ENCODE data around the gene ALK.
A peak's percentile ranks its signal among the peaks of the same experiment; 100 is the strongest.

ALK gene

DNA sequence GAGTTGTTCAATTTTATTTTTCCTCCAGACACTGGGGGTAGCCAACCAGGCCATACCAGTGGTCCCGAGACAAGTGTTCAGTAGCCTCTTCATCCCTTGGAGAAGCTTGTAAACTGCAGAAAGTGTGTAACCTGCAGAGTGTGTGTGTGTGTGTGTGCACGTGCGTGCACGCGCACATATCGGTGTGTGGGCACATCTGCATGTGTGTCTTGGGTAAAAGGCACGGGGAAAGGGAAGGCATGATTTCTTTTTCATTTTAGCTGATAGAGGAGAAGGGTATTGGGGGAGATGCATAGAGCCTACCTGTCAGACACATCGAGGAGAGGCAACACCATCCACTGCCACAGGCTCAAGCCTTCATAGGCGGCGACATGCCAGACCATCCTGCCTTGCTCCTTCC, 624.8 kb downstream of the ALK start:
- no peak for DNase-seq

DNA sequence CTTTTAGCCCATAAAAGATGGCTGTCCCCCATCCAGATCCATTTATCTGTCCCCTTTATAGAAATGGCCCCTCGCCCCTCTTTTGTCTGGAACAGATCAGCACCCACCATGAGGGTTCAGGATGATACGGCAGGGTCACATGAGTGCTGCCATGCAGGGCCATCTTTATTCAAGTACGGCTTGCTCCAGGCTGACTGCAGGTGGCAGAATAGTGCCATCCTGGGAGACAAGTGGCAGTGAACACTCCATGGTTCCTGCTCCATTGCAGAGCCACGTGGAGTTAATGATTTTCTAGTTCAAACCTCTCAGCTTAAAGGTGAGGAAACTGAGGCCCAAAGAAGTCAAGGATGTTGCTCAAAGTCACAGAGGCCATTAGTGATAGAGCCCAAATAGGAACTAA, 625.5 kb downstream of the ALK start:
- no peak for DNase-seq

DNA sequence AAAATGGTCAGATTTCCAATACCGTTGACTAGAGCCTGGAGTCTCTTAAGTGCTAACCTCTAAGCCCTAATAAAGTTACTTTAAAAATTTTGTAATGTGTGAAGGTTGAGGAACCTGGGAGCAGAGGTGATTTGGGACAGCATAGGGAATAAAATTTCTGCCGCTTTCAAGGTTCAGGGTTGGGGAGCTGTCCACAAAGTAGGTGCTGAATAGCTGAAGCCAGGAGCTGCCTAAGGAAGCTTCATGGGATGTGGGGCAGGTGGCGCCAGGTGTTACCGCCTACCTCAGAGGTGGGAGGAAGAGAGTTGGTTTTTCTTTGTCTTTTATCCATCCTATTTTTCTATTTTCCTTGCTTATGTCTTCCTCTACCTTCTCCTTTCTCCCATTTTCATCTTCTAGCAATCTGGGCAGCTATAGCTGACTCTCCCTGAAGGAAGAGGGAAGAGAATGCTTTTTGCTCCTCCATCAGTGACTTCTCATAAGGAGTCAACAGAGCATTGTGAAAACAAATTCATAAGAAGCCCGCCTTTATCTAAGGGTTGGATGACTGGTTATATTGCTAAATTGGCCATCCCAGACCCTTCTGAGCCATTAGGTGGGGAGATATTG, 627.5 kb downstream of the ALK start:
- DNase-seq: no peak

DNA sequence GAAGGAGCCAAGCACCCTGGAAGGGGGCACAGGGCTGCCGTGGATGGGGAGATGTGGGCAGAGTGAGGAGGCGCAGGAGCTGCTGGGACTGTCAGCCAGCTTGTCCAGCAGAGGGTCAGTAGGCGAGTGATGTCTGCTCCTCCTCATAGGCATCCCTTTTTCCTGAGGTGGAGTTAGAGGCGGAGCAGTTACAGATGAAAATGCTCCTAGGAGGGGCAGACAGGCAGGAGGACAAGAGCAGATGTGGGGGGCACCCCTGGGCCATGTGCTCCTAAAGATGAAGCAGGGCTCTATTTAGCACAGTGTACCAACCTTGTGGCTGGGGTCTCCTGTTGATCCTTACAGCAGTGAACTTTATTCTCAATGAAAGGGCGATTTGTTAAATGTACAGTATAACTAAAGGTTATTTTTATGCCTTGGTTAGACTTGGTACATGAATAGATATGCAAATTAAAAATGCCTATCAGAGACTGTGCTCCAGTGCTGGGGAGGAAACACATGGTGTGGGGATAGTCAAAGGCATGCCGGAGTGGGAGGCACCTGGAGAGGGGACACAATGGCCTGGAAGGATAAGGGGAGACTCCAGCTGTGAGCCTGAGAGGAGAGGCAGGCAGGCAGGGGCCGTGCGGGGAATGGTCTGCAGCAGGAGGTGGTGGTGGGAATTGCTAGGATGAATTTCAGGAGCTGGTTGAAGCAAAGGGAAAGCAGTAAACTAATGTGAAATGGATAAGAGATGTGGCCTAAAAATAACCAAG, 630.9 kb downstream of the ALK start:
- no peak for DNase-seq

DNA sequence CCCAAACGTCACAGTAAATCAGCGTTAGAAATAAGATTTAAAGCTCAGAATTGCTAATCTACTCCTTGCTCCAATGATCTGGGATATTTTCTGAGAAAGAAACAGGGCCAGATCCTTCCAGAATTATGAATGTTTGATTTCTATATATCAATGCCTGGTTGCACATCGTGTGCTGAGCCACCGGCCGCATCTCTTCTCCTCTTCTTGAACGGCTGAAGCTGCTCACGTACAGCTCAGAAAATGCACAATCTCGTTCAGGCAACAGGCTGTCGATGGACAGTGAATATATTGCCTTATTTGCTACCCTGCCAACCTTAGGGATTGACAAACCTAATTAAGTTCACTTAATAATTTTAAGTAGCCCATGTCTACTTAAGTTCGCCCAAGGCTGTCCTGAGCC, 636.7 kb downstream of the ALK start:
- DNase-seq: no peak

DNA sequence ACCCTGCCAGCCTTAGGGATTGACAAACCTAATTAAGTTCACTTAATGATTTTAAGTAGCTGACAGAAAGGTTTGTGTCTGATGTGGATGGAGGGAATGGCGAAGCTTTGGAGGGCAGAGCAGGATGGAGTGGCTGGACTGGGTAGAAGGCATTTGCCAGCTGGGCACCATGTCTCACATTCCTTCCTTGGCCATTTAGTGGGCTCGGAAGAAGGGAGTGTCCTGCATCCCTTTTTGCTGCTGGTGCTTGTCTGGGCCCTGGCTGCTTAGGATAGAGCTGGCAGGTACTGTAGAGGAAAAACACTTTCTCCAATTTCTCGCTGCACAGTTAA, 639.5 kb downstream of the ALK start:
- DNase-seq: no peak

DNA sequence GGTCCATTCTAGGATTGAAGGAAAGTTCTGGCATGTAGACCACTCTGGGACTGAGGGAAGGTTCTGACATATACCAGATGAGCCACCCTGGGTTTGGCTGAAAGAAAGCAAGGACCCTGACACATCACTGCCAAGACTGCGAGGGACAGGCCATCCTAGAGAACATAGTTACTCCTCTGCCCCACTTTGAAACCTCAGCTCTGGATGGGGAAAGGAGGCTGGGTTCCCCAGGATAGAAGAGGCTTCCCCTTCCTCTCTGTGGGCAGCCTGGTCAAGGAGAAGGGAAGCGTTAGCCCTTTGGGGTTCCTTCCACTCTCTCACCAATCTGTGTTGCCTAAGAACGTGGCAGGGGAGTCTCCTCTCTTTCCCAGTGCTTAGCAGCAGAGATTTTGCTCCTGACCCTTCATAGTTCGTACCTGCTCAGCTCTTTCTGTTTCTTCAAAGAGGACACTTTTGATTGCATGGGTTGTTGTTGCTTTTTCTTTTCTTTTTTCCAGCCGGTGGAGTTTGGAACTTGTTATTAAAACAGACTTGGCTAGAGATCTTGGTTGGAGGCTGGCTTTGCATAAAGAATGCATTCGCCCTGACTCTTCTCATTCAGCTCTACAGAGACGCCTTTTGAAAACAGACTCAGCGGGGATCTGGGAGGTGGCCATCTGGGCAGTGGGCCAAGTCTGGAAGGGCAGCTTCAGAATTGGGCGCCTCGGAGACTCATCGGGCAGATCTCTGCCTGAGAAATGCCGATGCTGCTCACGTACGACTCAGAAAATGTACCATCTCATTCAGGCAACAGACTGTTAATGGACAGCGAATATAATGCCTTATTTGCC, 640.1 kb downstream of the ALK start:
- DNase-seq: peak; percentile 93

DNA sequence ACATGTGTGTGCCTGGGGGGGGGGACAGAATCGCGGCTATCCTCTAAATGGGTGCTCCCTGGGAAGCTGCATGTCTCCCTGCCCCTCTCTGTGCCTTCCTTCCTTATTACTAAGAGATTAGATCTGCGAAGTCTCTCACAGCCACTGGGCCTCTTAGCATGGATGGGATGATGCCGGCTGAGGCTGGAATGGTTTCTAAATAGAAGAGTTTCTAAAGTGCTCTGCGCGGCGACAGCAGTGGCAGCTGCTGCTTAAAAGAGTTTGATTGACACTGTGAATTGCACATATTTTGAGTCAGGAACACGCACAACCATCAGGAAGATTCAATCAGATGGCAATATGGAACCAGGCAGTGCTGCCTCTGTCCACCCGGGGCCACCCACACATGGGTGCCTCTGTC, 642.4 kb downstream of the ALK start:
- DNase-seq: no peak

DNA sequence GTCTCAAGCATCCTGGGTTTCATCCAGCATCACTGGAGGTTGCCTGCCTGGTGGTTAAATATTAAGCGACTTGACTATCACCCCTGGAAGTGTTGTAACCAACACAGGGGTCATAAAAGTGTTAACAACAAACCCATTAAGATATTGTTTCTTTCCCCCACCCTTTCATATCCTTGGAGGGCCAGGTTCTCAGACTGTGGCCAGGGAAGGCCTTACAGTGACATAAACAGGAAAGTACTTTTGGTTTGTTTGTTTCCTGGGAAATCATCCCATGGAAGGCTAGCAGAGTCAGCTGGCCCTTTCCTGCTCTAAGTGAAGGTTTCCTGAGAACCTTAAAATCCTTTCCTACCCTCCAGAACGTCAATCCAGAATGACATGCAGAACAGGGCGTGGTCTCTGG, 645.2 kb downstream of the ALK start:
- no peak for DNase-seq

DNA sequence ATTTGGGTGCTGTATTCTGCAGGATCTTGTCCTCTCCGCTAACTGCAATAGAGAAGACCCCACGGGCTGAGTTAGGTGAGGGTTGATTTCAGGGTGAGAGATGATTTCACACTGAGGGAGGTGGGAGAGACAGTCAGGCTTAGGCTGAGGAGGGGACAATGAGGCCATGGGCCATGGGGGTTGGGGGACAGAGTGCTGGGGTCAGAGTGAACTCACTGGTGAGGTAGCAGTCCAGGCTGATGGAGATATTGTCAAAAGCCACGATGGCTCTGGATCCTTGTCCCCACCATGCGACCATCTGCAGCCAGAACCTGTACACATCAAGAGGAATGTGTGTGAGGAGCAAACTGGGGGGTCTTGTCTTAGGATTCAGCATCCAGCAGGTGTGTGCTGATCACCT, 646.2 kb downstream of the ALK start:
- DNase-seq: no peak

DNA sequence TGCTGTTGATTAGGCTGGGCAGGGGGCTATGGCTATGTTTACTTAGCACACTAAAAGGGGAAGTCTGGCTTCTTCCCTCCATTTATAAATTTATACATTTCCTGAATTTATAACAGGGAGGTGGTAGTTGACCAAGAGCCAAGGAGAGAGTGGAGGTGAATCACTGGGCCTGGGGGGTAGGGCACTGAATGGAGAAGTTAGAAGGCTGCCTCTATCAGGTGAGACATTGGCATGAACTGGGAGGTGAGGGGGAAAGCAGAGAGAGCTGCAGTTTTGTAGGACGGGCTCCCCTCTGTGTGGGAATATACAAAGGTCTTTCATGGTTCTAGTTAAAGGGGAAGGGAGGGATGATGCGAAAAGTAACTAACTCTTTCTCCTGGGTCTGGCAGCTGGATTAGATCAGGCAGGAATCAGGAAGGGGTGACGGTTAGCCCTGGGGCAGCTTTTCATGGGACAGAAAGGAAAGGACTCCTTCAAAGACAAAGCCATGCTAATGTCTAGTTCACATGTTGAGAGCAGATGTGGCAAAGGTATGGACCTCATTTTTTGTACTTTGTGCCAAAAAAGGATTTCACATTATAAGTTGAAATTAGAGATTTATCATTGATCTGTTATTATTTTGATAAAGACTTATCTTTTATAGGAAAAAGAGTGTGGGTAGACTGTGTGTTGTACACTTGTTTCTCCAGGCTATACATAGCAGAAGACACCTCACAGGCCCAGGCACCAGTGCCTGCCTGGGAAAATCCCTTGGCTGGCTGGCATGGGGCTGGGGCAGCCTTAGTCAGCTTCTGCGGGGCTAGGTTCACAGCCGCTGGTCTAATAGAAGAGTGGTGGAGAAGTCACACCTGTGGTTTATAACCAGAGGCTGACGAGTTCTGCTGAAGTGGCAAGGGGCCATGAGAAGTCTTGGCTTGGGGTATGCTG, 647.4 kb downstream of the ALK start:
- DNase-seq: no peak

DNA sequence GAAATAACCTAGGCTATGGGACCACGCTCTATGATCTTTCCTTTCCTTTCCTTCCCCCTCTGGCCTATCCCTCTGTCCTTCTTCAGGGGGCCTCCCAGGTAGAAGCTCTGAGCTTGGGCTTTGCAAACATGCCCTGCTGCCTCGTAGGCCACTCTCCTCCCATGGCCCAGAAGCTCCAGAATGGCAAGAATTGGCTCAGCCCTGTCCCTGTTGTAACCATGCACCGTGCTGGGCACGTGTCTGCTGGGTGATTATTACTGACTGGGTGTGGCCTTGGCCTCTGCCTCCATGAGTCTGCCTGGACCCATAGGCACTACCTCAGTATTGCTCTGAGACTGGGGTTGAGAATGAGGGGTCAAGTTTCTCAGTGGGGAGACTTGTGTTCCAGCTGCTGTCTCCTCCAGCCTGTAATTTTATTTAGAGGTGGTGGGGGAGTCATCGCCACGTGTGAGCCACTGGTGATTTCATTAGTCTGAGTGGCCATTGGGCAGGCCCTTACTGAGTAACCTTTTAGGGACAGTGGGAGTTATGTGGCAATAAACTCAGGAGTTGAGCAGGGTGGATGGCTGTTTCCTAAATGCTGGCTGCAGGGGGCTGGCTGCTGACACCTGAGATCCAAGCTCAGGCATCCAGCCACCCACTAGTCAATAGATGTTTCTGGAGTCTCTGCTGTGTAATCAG, 648.2 kb downstream of the ALK start:
- no peak for DNase-seq

DNA sequence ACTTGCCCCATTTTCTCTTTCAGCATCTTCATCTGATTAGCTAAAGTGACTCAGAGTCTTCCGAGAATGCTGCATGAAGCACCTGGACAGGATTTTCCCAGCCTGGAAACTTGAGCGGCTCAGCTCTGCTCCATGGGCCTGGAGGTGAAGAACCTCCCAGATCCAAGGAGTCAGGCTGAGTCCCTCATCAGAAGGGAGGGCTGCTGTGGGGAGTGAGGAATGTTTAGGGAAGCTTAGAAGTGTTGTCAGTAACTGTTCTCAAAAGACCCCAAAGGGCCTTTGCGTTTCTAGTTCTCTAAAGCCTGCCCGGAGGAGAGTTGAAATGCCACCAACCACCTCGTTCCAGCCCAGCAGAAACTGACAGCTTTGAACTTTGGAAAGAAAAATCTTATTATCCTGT, 649.1 kb downstream of the ALK start:
- DNase-seq: no peak

DNA sequence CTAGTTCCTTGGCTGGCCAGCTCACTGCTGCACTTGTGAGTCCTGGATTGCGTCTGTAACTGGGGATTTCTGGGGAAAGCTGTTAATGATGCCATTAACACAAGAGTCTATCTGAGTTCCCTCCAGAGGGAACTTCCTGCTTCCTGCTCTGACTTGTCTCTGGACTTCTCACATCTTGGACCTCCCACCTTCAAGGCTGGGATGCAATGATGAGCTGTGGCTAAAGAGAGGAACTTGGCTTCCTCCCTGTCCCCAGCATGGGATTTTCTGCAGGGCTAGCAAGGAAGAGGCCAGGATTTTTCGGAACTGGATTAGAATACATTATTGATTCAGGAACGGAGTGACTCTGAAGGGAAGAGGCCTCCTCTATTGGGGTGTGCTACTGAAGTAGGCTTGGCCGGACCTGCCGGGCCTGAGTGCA, 650.7 kb downstream of the ALK start:
- DNase-seq: no peak

DNA sequence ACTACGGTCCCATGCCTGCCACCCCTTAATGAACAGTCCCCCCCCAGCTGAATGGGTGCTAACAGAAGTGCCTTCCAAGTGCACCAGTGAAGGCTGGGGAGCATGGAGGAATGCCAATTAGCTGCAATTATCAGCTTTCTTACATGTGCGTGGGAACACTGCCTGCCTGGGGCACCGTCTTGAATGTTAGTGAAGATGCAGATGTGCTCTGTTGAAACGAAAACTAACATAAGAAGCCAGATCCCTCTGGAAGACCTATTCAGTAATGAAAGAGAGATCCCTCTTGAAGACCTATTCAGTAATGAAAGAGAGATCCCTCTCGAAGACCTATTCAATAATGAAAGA, 651.6 kb downstream of the ALK start:
- DNase-seq: no peak

DNA sequence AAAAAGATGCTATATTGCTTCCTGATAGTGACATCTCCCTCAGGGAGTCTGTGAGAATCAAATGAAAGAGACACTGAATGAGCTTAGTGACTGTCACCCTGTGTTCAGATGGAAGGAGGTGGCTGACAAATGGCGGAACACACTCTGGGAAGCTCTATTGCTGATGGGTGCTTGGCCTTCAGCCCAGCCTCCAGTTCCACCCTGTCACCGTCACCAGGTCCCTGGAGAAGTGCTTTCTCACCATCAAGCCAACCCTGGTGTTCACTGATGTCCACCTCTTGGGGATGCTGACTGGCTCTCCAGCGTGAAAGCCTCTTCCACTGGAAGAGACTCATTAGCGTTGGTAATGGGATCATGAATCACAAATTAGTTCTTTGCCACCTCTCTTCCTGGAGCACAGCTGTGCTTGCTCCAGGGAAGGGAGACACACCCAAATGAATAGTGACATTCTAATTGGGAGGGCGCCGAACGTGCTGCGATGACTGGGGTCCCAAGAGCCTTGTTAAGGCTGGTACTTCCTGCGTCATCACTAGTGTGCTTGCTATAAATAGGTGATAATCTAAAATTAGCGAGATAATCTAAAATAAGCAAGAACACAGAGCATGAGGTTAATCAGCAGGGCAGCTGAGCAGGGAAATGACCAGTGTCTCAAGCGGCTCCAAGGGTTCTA, 652.2 kb downstream of the ALK start:
- no peak for DNase-seq

DNA sequence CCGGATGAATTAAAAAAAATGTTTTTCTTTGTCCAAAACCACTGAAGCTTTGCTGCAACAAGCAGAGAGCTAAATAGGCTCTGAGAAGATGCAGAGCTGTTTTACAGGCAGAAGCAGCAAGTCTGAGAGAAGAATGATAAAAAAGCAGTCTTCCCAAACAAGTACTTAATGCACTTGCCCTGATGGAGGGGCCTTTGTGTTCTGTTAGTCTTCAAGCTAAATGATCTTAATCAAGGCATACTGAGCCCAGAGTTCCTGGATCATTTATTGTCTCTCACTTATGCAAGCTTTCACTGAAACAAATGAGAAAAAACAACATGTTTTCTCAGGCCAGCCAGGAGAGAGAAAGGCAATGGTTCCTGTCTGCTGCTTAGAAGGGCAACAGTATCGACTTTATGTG, 653.7 kb downstream of the ALK start:
- no peak for DNase-seq

DNA sequence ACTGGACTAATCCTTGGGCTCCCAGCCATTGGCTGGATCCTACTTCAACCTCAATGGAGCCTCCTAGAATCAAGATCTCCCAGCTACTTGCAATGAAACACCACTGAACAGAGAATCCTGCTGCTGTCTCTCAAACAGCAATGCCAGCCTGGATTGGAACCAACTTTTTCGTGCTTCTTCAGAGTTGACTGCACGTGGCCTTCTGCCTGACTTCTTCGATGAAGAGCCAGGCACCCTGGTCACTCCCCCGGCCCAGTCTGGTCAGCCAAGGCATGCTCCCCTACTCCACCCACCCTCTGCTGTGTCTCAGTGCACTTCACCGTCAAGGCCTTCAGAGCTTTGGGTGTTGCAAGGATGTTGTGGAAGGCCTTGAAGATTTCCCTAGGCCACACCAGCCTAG, 657.5 kb downstream of the ALK start:
- no peak for DNase-seq

DNA sequence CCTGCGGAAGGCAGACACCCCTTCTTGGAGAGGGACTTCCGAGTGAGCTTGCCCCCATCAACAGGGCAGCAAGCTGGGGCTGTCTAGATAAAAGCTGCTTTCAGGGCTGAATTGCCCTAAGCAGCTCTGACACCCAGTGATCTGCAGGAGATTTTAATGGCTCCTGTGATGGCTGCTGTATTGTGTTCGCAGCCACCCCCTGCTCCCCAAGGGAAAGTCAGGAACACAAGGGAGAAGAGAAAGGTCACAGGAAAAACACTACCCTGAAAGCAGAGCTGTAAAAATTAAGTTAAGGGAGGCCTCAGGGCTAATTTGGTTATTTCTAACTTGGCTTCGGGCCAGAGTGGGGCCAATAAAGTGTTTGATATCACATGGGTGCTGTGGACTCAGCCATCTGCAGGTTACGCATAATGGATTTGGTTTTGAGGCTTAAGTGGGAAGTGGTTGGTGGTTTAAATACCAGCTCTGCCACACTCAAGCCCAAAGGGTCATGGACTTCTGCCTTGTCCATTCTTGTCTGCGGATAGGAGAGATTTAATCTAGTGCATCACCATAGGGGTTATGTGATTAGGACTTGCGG, 658.6 kb downstream of the ALK start:
- peak; percentile 85 for DNase-seq

DNA sequence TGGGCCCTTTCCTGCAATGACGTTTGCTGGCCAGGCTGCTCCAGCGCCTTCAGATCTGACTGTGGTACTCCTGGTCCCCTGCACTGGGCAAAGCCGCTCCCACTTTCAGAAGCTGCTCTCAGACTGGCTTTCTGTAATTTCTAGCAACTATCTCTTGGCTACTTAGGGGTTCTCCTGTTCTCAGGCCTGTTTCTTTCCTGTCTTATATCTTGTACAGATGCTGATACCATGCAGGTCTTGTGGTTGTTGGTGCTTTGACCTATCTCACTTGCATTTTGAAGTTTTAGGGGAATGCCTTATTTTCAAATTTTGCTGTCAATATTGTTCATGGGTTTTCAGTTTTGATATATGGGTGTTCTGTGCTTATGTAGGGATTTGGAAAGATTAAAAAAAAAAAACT, 660.4 kb downstream of the ALK start:
- DNase-seq: no peak

DNA sequence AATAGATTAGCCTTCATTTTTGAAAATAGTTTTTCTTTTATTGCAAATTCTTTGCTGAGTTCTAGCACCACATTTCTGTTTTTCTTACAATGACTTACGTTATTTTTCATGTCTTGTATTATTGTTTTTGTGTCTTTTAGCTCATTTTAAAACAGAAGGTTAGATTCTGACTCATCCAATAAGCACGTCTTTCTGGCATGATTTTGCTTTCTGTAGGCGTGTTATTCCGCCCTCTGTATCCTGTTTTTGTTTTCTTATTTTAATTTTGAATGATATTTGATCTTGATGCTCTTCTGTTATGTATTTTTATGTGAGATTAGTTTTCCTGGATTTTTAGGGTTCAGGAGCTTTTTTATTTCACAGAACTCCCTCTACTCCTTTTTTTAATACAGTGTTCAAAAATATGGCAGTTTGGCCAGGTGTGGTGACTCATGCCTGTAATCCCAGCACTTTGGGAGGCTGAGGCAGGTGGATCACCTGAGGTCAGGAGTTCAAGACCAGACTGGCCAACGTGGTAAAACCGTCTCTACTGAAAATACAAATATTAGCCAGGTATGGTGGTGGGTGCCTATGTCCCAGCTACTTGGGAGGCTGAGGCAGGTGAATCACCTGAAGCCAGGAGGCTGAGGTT, 661.1 kb downstream of the ALK start:
- no peak for DNase-seq
